Astrocyte of the hippocampus (primary cell): Measurements from ENCODE around the gene SGSM1.
"Not testable (repeated sequence)": the region's sequence is repeated elsewhere in the genome, so short reads cannot be mapped to it uniquely, and the experiment has no call there.

Source experiments
- DNase-seq: peaks from one replicate; pipeline ENCODE4 v3.0.0; 2011; ENCODE audit warnings: low read depth, low spot score

SGSM1 gene

DNA sequence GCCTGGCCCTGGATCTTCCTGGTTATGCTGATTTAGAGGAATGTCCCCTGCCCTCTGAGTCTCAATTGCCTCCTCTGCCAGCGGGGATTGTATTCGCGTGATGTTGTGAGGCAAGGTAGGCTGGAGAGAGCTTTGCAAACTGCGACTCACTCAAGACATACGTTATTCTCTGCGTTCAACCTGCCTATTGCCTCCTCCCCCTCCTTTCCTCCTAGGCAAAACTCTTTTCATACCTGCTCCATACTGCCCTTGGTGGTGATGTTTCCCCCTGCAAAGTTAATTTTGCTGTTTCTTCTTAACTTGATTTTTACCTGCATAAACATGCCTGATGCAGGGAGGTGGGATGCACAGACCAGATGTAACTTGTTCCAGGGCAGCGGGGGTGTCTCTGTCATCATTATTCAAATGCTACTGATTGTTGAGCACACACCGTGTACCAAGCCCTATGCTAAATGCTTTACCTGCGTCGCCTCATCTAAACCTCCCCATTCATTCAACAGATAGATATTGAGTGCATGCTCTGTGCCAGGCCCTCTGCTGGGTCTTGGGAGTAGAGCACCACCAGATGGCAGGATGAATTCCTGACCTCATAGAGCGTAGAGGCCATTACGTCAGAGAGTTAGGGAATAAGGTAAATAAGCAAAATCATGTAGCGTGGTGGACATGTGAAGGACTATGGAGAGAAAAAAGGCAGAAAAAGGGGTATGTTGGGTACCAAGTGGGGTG, 29.0 kb downstream of the SGSM1 start:
- DNase-seq, result no peak

DNA sequence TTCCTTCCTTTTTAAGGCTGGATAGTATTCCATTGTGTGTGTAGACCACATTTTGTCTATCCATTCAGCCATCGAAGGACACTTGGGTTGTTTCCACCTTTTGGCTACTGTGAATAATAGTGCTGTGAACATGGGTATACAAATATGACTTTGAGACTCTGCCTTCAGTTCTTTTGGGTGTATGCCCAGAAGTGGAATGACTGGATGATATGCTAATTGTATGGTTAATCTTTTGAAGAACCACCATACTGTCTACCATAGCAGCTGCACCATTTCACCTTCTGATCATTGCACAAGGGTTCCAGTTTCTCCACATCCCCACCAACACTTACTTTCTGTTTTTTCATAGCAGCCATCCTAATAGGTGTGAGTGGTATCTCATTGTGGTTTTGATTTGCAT, 30.3 kb downstream of the SGSM1 start:
- no peak for DNase-seq

- not testable (repeated sequence) for DNase-seq
Observed at GRCh38 chr22:24837517-24837916, 31.5 kb downstream of the SGSM1 start.

GRCh38 chr22:24841261-24841660, 35.2 kb downstream of the SGSM1 start:
- no peak for DNase-seq

- DNase-seq, result peak; percentile 10
Observed at GRCh38 chr22:24843048-24843447, 37.0 kb downstream of the SGSM1 start.

- DNase-seq, result no peak
Observed at GRCh38 chr22:24845041-24845898, 39.3 kb downstream of the SGSM1 start.

- DNase-seq, result no peak
Observed at GRCh38 chr22:24847490-24847889, 41.5 kb downstream of the SGSM1 start.

DNA sequence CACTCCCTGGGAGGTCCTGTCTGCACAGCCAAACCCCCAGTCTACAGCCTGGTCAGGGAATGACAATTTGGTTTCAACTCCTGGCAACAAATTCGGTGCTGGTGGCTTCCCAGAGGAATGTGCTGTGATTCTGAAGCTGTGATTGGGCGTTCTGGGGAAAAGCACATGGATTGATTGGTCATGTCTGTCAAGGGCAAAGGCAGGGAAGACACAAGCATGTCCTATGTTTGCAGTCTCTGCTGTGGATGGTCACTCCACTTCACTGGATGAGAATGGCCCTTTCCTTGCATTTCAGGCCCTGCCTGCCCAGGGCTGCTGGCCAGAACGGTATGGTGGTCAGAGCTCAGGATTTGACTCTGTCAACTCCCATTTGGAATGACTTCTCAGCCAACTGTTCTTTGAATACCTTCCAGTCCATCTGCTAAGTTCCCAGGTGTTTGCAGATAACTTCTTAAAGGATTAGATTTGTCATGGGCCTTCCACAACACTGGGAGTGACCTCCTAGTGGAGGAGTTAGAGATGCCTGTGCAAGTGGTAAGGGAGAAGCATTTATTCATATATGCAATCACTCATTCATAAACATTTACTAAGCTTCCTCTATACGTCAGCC, 42.7 kb downstream of the SGSM1 start:
- DNase-seq, result no peak

GRCh38 chr22:24855794-24856193, 49.8 kb downstream of the SGSM1 start:
- no peak for DNase-seq

- no peak for DNase-seq
Observed at GRCh38 chr22:24857576-24857975, 51.6 kb downstream of the SGSM1 start.

- no peak for DNase-seq
Observed at GRCh38 chr22:24859587-24859986, 53.6 kb downstream of the SGSM1 start.

GRCh38 chr22:24865508-24865907, 59.5 kb downstream of the SGSM1 start:
- no peak for DNase-seq

DNA sequence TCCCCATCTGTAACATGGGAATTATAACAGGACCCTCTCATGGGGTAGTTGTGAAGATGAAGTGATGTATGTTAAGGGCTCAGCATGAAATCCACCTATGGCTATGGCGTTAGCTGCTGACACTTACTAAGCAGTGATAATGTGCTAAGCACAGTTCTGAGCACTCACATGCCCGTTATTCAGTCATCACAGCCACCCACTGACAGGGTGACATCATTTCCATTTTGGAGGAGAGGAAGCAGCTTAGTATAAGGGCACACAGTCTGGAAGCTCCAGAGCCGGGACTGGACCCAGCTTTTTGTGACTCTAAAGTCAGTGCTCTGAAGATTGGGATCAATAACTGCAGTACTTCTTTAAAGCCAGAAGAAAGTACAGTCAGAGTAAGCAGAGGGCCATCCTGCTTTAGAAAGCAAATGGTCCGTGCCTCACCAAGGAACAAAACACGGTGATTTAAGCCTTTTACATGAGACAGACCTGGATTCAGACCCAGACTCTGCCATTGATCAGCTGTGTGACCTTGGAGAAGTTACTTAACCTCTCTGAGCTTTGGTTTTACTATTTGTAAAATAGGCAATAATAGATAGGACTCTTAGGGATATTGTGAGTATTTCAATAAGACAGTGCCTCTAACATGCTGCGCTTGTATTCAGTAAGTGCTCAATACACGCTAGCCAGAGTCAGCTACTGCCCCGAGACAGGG, 61.5 kb downstream of the SGSM1 start:
- DNase-seq, result no peak

DNA sequence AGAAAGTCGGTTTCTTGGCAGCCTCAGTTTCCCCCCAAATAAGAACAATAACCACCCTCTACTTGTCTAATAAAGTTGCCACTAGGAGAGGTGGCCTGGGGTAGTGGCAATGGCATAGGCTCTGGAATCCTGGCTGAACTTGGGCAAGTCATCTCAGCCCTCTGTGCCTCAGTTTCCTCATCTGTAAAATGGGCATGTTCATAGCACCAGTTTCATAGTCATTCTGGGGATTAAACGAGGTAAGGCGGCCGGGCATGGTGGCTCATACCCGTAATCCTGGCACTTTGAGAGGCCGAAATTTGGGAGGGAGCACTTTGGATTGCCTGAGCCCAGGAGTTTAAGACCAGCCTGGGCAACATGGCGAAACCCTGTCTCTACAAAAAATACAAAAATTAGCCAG, 63.0 kb downstream of the SGSM1 start:
- no peak for DNase-seq

DNA sequence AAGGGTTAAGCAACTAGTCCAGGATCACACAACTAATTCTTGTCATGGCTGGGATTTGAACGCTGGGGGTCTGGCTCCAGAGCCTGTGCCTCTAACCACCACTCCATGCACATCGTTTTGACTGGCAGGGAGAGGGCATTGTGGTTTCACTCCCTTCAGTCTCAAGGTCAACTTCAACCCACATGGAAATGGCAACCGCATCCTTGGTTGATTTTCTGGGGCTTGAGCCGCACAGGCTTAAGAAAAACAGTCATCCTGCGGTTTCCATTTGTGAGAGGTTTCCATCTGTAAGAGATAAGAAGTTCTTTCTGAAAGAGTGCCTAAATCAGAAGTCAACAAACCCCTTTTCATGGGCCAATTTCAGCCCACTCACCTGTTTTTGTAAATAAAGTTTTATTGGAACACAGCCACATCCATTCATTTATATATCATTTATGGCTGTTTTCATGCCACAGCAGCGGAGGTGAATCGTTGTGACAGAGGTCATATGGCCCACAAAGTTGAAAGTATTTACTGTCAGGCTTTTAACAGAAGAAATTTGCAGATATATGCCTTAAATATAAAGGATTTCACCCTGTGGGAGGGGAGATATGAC, 65.7 kb downstream of the SGSM1 start:
- DNase-seq, result peak; percentile 3

DNA sequence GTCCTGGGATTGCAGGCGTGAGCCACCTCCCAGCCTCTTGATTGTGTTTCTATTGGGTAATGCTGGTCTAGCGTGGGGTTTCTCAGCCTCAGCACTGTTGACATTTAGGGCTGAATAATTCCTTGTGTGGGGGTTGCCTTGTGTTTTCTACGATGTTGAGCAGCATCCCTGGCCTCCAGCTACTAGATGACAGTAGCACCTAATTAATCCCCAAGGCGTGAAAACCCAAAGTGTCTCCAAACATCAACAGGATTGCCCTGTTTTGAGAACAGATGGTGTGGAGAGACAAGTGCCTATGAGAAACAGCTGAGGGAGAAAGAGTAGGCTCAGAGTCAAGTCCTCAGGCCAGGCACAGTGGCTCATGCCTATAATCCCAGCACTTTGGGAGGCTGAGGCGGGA, 67.2 kb downstream of the SGSM1 start:
- DNase-seq, result no peak

GRCh38 chr22:24875862-24876506, 70.0 kb downstream of the SGSM1 start:
- peak; percentile 53 for DNase-seq

GRCh38 chr22:24876700-24877099, 70.7 kb downstream of the SGSM1 start:
- DNase-seq, result no peak

DNA sequence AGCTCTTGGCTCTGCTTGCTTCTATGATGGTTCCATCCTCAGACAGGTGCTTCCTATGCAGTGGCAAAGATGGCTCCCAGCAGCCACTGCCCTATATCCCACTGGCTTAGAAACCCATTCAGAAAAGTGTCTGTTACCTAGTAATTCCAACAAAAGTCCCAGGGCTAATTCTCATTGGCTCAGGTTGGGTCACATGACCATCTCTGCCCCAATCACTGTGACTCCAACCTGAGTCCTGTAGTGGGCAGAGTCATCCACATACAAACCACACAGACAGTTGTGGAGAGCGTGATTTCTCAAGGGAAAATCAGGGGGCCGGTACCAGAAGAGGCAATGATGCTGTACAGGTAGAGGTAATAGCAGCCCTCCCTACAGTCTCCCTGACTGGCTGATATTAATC, 73.0 kb downstream of the SGSM1 start:
- DNase-seq, result no peak

GRCh38 chr22:24883432-24883831, 77.4 kb downstream of the SGSM1 start:
- DNase-seq, result no peak

DNA sequence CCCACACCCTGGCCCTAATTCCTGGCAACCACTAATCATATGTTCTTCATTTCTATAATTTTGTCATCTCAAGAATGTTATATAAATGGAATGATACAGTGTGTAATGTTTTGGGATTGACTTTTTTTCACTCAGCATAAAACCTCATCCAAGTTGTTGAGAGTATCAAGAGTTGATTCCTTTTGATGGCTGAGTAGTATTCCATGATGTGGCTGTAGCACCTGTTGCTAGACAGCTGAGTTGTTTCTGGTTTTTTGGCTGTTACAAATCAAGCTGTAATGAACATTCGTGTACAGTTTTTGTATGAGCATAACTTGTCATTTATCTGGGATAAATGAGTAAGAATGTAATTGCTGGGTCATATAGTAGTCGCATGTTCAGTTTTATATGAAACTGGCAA, 81.2 kb downstream of the SGSM1 start:
- no peak for DNase-seq
